IMR-90 (cell line): ENCODE measurements around the gene MYH11. TPM values are rescaled to one million over a fixed set of nuclear protein-coding genes. Genes with fewer than 3 reads are reported as not detected.

ENCODE experiments used
- ATAC-seq: fragments of 200-7000 bp; cut with Tn5 transposase; 2 replicates; pipeline ENCODE4 v1.9.1; 2020; ENCODE audit warnings: low read depth, mild to moderate bottlenecking, moderate library complexity
- BruUV-seq: library from RNA; stranded (reverse); fragments of 400-500 nt; replicated peaks from 2 replicates; lab custom pipeline; 2021; lab: Mats Ljungman, UMichigan
- CTCF ChIA-PET: fragments of 300-600 bp; formaldehyde crosslinking; extraction: SDS; loops from one replicate; lab custom pipeline; 2021; ENCODE audit warnings: antibody characterized with exemption; lab: Yijun Ruan, JAX
- POLR2A ChIA-PET: fragments of 300-600 bp; sonication (Branson Sonifier 250); formaldehyde crosslinking; loops from one replicate; lab custom pipeline; 2022; ENCODE audit warnings: antibody characterized with exemption; ENCODE audit not compliant: unreplicated experiment; lab: Charles Lee
- DNase-seq: peaks from one replicate; pipeline ENCODE4 v3.0.0; 2013
- H2AFZ ChIP-seq: replicated peaks from 2 replicates; pipeline ENCODE3; 2013; ENCODE audit warnings: low read length, mild to moderate bottlenecking; ENCODE audit not compliant: poor library complexity
- H2AK5ac ChIP-seq: 2 replicates; pipeline ENCODE4 v1.6.1; 2013; ENCODE audit warnings: low read depth, low read length, inconsistent platforms
- H2AK9ac ChIP-seq: replicated peaks from 2 replicates; pipeline ENCODE3; 2013; ENCODE audit warnings: mild to moderate bottlenecking, low read depth, low read length, moderate library complexity; ENCODE audit not compliant: poor library complexity
- H2BK120ac ChIP-seq: 2 replicates; pipeline ENCODE4 v1.6.1; 2013; ENCODE audit warnings: low read depth, low read length, inconsistent platforms
- H2BK15ac ChIP-seq: 3 replicates; pipeline ENCODE4 v1.6.1; 2013; ENCODE audit warnings: low read depth, low read length, inconsistent platforms
- H2BK20ac ChIP-seq: 2 replicates; pipeline ENCODE4 v1.6.1; 2013; ENCODE audit warnings: low read depth, mild to moderate bottlenecking, inconsistent platforms, low read length, moderate library complexity
- H2BK5ac ChIP-seq: 2 replicates; pipeline ENCODE4 v1.6.1; 2013; ENCODE audit warnings: mild to moderate bottlenecking, low read depth, low read length, inconsistent platforms; ENCODE audit not compliant: poor library complexity, severe bottlenecking
- H3K14ac ChIP-seq: replicated peaks from 2 replicates; pipeline ENCODE4 v1.6.1; 2013; ENCODE audit warnings: low read depth, low read length, inconsistent platforms
- H3K18ac ChIP-seq: 2 replicates; pipeline ENCODE4 v1.6.1; 2013; ENCODE audit warnings: low read depth, low read length, control low read depth
- H3K23ac ChIP-seq: 2 replicates; pipeline ENCODE4 v1.6.1; 2013; ENCODE audit warnings: low read depth, low read length, inconsistent platforms
- H3K27ac ChIP-seq: 2 replicates; pipeline ENCODE4 v1.5.1; 2013; ENCODE audit warnings: mild to moderate bottlenecking, control low read depth, low read length; ENCODE audit not compliant: insufficient read depth
- H3K27me3 ChIP-seq: 2 replicates; pipeline ENCODE4 v1.6.1; 2013; ENCODE audit warnings: low read length; ENCODE audit not compliant: control insufficient read depth, insufficient read depth
- H3K36me3 ChIP-seq: 2 replicates; pipeline ENCODE4 v1.6.1; 2013; ENCODE audit warnings: low read length, mixed read lengths; ENCODE audit not compliant: control insufficient read depth, insufficient read depth
- H3K4ac ChIP-seq: 2 replicates; pipeline ENCODE4 v1.6.1; 2013; ENCODE audit warnings: low read depth, low read length, inconsistent platforms
- H3K4me1 ChIP-seq: 2 replicates; pipeline ENCODE4 v1.6.1; 2013; ENCODE audit warnings: low read length, mixed read lengths; ENCODE audit not compliant: control insufficient read depth, insufficient read depth
- H3K4me2 ChIP-seq: 2 replicates; pipeline ENCODE4 v1.6.1; 2013; ENCODE audit warnings: low read depth, mild to moderate bottlenecking, control low read depth, low read length, moderate library complexity
- H3K4me3 ChIP-seq: 2 replicates; pipeline ENCODE4 v1.5.1; 2013; ENCODE audit warnings: low read depth, mild to moderate bottlenecking, control low read depth, low read length, moderate library complexity; ENCODE audit not compliant: insufficient read depth
- H3K56ac ChIP-seq: 2 replicates; pipeline ENCODE4 v1.6.1; 2013; ENCODE audit warnings: low read length, inconsistent platforms; ENCODE audit not compliant: insufficient read depth; ENCODE audit errors: extremely low read depth
- H3K79me1 ChIP-seq, 2 experiments: 2 replicates each; pipeline ENCODE4 v1.6.1; 2013; ENCODE audit warnings: low read length in 2 of 2, inconsistent platforms in 1 of 2, low read depth in 1 of 2
- H3K9ac ChIP-seq: 2 replicates; pipeline ENCODE4 v1.6.1; 2013; ENCODE audit warnings: low read depth, low read length, control low read depth
- H3K9me1 ChIP-seq: 2 replicates; pipeline ENCODE4 v1.6.1; 2013; ENCODE audit warnings: low read length, inconsistent platforms; ENCODE audit not compliant: insufficient read depth
- H3K9me3 ChIP-seq: 2 replicates; pipeline ENCODE4 v1.6.1; 2013; ENCODE audit warnings: low read length; ENCODE audit not compliant: control insufficient read depth, insufficient read depth
- H4K20me1 ChIP-seq: 2 replicates; pipeline ENCODE4 v1.6.1; 2013; ENCODE audit warnings: low read length, inconsistent platforms; ENCODE audit not compliant: insufficient read depth
- H4K5ac ChIP-seq: 2 replicates; pipeline ENCODE4 v1.6.1; 2013; ENCODE audit warnings: mild to moderate bottlenecking, low read depth, low read length, control low read depth
- H4K8ac ChIP-seq, 2 experiments: 2 replicates each; pipeline ENCODE4 v1.6.1; 2013; ENCODE audit warnings: low read depth in 2 of 2, low read length in 2 of 2, control low read depth in 1 of 2, inconsistent platforms in 1 of 2
- H4K91ac ChIP-seq: 2 replicates; pipeline ENCODE4 v1.6.1; 2013; ENCODE audit warnings: low read depth, low read length, inconsistent platforms; ENCODE audit not compliant: insufficient read depth
- BHLHE40 ChIP-seq: fragments of 150-350 bp; IDR thresholded peaks from 2 replicates; pipeline ENCODE4 v1.6.1; 2016; ENCODE audit warnings: mild to moderate bottlenecking, low read depth, low read length
- CEBPB ChIP-seq: IDR thresholded peaks from 2 replicates; pipeline ENCODE4 v1.6.1; 2012; ENCODE audit warnings: low read depth, low read length, improper control_type of control experiment
- CHD1 ChIP-seq: IDR thresholded peaks from 2 replicates; pipeline ENCODE4 v1.6.1; 2012; ENCODE audit warnings: low read depth, low read length, improper control_type of control experiment
- CTCF ChIP-seq: conservative IDR thresholded peaks from 2 replicates; pipeline ENCODE4 v1.5.1; 2012; ENCODE audit warnings: mild to moderate bottlenecking, low read depth, low read length, improper control_type of control experiment
- FOS ChIP-seq: fragments of 150-350 bp; IDR thresholded peaks from 2 replicates; pipeline ENCODE4 v1.6.1; 2016; ENCODE audit warnings: low read depth, low read length
- MAFK ChIP-seq: IDR thresholded peaks from 2 replicates; pipeline ENCODE4 v1.6.1; 2012; ENCODE audit warnings: low read depth, low read length, improper control_type of control experiment
- MAZ ChIP-seq: IDR thresholded peaks from 2 replicates; pipeline ENCODE4 v1.6.1; 2012; ENCODE audit warnings: low read depth, mild to moderate bottlenecking, low read length, improper control_type of control experiment, moderate library complexity, borderline replicate concordance
- MXI1 ChIP-seq: IDR thresholded peaks from 2 replicates; pipeline ENCODE4 v1.6.1; 2012; ENCODE audit warnings: low read depth, mild to moderate bottlenecking, low read length, moderate library complexity, borderline replicate concordance
- NFE2L2 ChIP-seq: fragments of 150-350 bp; IDR thresholded peaks from 2 replicates; pipeline ENCODE4 v1.6.1; 2016; ENCODE audit warnings: low read depth, mild to moderate bottlenecking, low read length
- POLR2A ChIP-seq: IDR thresholded peaks from 2 replicates; pipeline ENCODE4 v1.6.1; 2012; ENCODE audit warnings: mild to moderate bottlenecking, low read depth, low read length
- RAD21 ChIP-seq: IDR thresholded peaks from 2 replicates; pipeline ENCODE4 v1.6.1; 2012; ENCODE audit warnings: low read length, improper control_type of control experiment
- RCOR1 ChIP-seq: IDR thresholded peaks from 2 replicates; pipeline ENCODE4 v1.6.1; 2012; ENCODE audit warnings: mild to moderate bottlenecking, low read length, improper control_type of control experiment; ENCODE audit not compliant: insufficient replicate concordance
- RFX5 ChIP-seq: IDR thresholded peaks from 2 replicates; pipeline ENCODE4 v1.8.0; 2012; ENCODE audit warnings: low read depth, mild to moderate bottlenecking, low read length, moderate library complexity
- SMC3 ChIP-seq: fragments of 150-350 bp; IDR thresholded peaks from 2 replicates; pipeline ENCODE4 v1.6.1; 2016; ENCODE audit warnings: low read depth, mild to moderate bottlenecking, antibody characterized with exemption, low read length, moderate library complexity
- USF2 ChIP-seq: fragments of 150-350 bp; IDR thresholded peaks from 2 replicates; pipeline ENCODE4 v1.6.1; 2017; ENCODE audit warnings: mild to moderate bottlenecking, antibody characterized with exemption, low read length, low read depth
- WGBS, 2 experiments: methylation state at CpG; one replicate each; pipeline versions ENCODE4 v1.1.5 to v1.1.7; 2013; ENCODE audit warnings: missing lambda C conversion rate in 2 of 2; ENCODE audit not compliant: insufficient read length in 1 of 2; ENCODE audit errors: extremely low coverage in 2 of 2; 5-methylcytosine and 5-hydroxymethylcytosine counted together
- dilution Hi-C: fragments of 300-500 bp; cut with HindIII; formaldehyde crosslinking; loops from one replicate; pipeline ENCODE4 v1.14.3; 2018; ENCODE audit warnings: low sequenced_read_pairs; ENCODE audit not compliant: unreplicated experiment
- in situ Hi-C: fragments of 300-500 bp; cut with MboI; formaldehyde crosslinking; loops from 3 replicates; pipeline ENCODE4 v1.14.3; 2019; ENCODE audit warnings: low sequenced_read_pairs, inconsistent platforms, mixed read lengths
- intact Hi-C: fragments of 100-400 bp; cut with micrococcal nuclease; formaldehyde crosslinking; loops from 2 replicates; pipeline ENCODE4 v1.10.0; 2022
- polyA plus RNA-seq, 3 experiments: library from polyadenylated mRNA; depleted of rRNA; stranded (reverse); fragments of >200 nt; gene quantifications; 2 replicates each; pipeline ENCODE4 v1.2.3, GENCODE V29; 2012; ENCODE audit warnings: low replicate concordance in 1 of 3
- total RNA-seq: library from RNA; depleted of rRNA; stranded (reverse); fragments of >200 nt; gene quantifications from 2 replicates; pipeline ENCODE4 v1.2.3, GENCODE V29; 2012

MYH11 gene
- total and polyA plus RNA-seq, 2 of the 4 experiments (the other 2 are of a cell fraction) = under 0.01 to 0.12 TPM

GRCh38 chr16:15798671-15799070, 58.2 kb downstream of the MYH11 start:
- Histone ChIP-seq H3K56ac (no peak overlapping the region), H3K9me1 (no peaks in the 10 kb centered on the region), H2AK5ac (no peak overlapping the region), H2AK9ac (no peak overlapping the region), H3K27me3 (peaks cover 3% of the 10 kb centered on the region), H3K9ac (no peak overlapping the region), H2BK5ac (no peak overlapping the region), H3K36me3 (no peaks in the 10 kb centered on the region), H3K18ac (no peak overlapping the region), H2AFZ (no peak overlapping the region), H2BK15ac (no peak overlapping the region), H4K5ac (no peak overlapping the region), H4K20me1 (no peaks in the 10 kb centered on the region), H3K23ac (no peak overlapping the region), H3K4me1 (no peaks in the 10 kb centered on the region), H3K4me3 (no peak overlapping the region), H2BK20ac (no peak overlapping the region), H2BK120ac (no peak overlapping the region), H3K4me2 (no peak overlapping the region), H3K14ac (no peak overlapping the region), H3K27ac (no peak overlapping the region), H3K79me1 (no peaks in the 10 kb centered on the region), H4K8ac (no peak overlapping the region), H4K91ac (no peak overlapping the region), H3K9me3 (peaks cover 2% of the 10 kb centered on the region; the same call in 1 of the 2 replicates), H3K4ac (no peak overlapping the region)
- ChIA-PET POLR2A (no interaction called here), CTCF (no interaction called here)
- dilution Hi-C loops (no loop called here), intact Hi-C loops (no loop called here), in situ Hi-C loops (no loop called here)
- no TSS peak for BruUV-seq
- TF ChIP-seq RCOR1 (no peak), SMC3 (no peak), MXI1 (no peak), MAZ (no peak), CEBPB (no peak), FOS (no peak), RAD21 (no peak), RFX5 (no peak), CHD1 (no peak), CTCF (no peak), BHLHE40 (no peak), USF2 (no peak), POLR2A (no peak), NFE2L2 (no peak), MAFK (no peak)
- DNase-seq = no peak
- ATAC-seq = no peak
- WGBS, 2 experiments = no CpG with 5 or more reads among the region's 5 CpGs
